T-helper 1 cell treated with Interleukin-12 subunit alpha and Interleukin-12 subunit beta and Interleukin-4 antibody, amounts not matched to agents 30 μg/mL and 1 μg/mL, for 36 hours (primary cell): ENCODE measurements around the gene CACNA1H.

Source experiments
- H3K27ac Mint-ChIP-seq: one replicate; pipeline ENCODE4 v1.8.0; 2021; ENCODE audit warnings: mild to moderate bottlenecking, mixed read lengths
- H3K27me3 Mint-ChIP-seq: one replicate; pipeline ENCODE4 v1.8.0; 2021; ENCODE audit warnings: low read depth, mixed read lengths
- H3K36me3 Mint-ChIP-seq: one replicate; pipeline ENCODE4 v1.8.0; 2021; ENCODE audit warnings: low read depth, mixed read lengths
- H3K4me1 Mint-ChIP-seq: one replicate; pipeline ENCODE4 v1.8.0; 2021; ENCODE audit warnings: low read depth, mixed read lengths
- H3K4me3 Mint-ChIP-seq: one replicate; pipeline ENCODE4 v1.8.0; 2021; ENCODE audit warnings: mild to moderate bottlenecking, moderate library complexity, mixed read lengths
- H3K9me3 Mint-ChIP-seq: one replicate; pipeline ENCODE4 v1.8.0; 2021; ENCODE audit warnings: mixed read lengths

CACNA1H gene

DNA sequence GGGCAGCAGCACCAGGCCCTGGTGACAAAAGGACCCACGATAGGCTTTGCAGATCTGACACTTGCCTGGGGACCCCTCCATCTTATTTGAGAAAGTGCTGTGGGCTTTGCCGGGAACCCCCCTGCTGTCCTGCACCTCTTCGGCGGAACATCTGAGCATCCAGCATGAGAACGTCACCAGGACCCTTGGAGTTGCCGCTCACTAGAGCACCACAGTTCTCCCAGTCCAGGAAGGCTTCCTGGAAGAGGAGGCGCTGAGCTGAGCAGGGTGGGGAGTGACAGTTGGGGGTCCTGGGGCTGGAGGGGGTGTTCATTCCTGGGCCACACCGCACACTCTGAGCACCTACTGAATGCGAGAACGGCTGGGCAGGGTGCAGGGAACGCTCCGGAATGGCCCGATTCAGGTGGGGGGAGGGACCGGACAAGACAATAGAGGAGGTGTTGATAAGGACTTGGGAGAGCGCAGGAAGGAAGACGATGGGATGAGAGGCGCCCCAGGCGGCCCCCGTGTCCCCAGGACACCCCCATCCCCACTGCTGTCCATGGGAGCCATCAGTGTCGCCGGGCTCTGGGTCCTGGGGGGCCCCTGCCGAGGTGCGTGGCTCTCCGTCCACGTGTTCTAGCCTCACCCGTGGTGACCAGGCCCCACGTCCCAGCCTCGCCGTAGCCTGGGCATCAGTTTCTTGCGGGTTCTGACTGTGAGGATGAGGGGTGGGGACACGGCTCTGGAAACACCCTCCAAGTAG lies 24.8 kb upstream of the CACNA1H start:
- Mint-ChIP-seq H3K4me1 (no peaks in the 10 kb centered on the region), H3K4me3 (no peak overlapping the region), H3K27ac (no peak overlapping the region), H3K9me3 (no peaks in the 10 kb centered on the region), H3K36me3 (no peaks in the 10 kb centered on the region), H3K27me3 (no peaks in the 10 kb centered on the region)

DNA sequence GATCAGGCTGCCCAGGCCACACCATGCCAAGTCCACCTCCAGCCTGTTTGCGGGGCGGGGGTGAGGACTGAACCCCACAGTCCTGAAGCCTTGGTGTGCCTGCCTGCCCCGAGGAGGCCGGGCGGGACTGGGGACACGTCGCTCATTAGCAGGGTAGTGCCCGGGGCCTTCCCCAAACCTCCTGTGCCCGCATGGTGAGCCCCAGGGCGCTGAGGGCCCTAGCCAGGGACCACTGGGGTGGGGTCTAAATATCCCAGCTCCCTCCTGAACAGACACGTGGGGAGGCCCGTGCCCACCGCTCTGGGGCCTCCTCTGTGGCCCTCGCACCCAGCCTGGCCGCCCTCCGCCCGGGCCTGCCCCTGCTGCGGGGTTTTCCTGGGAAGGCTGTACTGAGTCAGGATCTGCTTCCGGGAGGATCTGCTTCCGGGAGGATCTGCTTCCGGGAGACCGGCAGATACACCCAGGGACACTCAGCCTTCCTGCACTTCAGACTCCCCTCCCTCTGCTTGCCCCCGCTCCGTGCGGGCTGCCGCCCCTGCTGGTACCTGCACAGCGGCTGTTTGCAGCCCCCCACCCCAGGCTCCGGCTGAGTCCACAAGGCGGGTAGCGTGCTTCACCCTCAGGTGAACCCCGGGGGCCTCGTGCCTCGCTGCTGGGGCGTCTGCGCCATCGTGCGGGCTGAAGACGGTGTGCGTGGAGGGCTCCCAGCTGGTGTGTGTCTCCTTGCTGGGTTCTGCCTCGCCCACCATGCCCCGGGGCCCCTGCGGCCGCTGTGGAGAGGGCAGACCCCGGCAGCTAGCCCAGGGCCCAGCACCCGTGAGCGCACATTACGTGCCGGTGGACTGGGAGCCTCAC lies 23.6 kb upstream of the CACNA1H start:
- no peaks in the 10 kb centered on the region for H3K4me1 Mint-ChIP-seq
- no peaks in the 10 kb centered on the region for H3K27me3 Mint-ChIP-seq
- no peak overlapping the region for H3K4me3 Mint-ChIP-seq
- no peaks in the 10 kb centered on the region for H3K36me3 Mint-ChIP-seq
- no peak overlapping the region for H3K27ac Mint-ChIP-seq
- no peaks in the 10 kb centered on the region for H3K9me3 Mint-ChIP-seq

DNA sequence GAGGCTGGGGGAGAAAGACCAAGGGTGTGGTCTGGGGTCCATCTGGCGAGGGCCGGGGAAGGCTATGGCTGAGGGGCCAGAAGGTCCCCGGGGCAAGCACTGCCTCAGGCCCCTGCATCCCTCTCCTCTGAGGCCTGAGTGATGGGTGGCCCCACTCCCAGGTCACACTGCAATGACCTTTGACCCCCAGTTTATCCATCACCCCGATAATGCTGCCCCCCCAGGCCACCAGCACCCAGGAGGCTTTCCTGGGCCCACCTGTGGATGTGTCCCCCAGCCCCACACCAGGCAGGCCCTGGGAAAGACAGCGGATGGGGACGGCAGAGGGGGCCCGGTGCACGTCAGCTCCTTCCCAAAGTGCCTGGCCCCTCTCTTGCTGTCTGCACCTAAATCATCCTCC lies 22.5 kb upstream of the CACNA1H start:
- Mint-ChIP-seq H3K4me3 (no peak overlapping the region), H3K27ac (no peak overlapping the region), H3K9me3 (no peaks in the 10 kb centered on the region), H3K36me3 (no peaks in the 10 kb centered on the region), H3K27me3 (no peaks in the 10 kb centered on the region), H3K4me1 (no peaks in the 10 kb centered on the region)

DNA sequence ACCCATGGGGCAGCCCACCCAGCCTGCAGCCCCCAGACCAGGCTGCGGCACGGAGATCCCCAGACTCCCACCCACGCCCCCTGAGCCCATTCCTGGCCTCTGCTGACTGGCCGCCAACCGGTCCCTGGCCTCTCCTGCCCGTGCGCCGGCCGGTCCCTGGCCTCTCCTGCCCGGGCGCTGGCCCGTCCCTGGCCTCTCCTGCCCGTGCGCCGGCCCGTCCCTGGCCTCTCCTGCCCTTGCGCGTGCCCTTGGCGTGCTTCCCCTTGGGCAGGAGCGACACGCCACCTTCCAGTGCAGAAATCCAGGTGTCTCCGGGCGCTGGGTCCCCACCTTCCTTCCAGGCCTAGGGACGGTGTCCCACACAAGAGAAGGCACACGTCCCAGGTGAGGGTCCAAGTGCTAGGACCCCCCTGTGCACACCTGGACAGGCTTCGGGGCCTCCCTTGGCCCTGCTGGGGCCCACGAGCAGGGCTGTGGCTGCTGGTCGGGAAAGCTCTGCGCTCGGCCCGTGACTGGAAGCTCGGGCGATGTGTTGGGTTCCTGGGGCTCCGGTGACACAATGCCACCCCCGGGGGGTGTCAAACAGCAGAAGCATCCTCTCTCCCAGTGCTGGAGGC lies 21.4 kb upstream of the CACNA1H start:
- no peaks in the 10 kb centered on the region for H3K4me1 Mint-ChIP-seq
- H3K4me3 Mint-ChIP-seq, result no peak overlapping the region
- H3K9me3 Mint-ChIP-seq, result no peaks in the 10 kb centered on the region
- no peak overlapping the region for H3K27ac Mint-ChIP-seq
- H3K36me3 Mint-ChIP-seq, result no peaks in the 10 kb centered on the region
- no peaks in the 10 kb centered on the region for H3K27me3 Mint-ChIP-seq

DNA sequence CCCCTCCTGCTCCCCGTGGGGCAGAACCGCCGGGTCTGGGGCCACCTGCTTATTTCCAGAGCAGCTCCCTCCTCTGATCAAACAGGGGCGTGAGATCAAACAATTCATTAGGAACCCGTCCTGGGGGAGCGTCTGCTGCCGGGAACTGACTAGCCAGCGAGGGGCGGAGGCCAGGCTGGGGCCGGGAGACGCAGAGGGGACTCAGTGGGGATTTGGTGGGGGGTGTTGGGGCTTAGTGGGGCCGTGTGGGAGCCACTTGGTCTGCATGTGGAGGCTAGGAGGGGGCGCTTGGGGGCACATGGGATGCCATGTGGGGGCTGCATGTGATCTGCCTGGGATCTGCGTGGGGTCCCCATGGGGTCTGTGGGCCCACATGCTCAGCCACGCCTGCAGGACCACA lies 20.5 kb upstream of the CACNA1H start:
- H3K9me3 Mint-ChIP-seq, result no peaks in the 10 kb centered on the region
- no peak overlapping the region for H3K4me3 Mint-ChIP-seq
- H3K27ac Mint-ChIP-seq, result no peak overlapping the region
- no peaks in the 10 kb centered on the region for H3K36me3 Mint-ChIP-seq
- no peaks in the 10 kb centered on the region for H3K4me1 Mint-ChIP-seq
- H3K27me3 Mint-ChIP-seq, result no peaks in the 10 kb centered on the region

DNA sequence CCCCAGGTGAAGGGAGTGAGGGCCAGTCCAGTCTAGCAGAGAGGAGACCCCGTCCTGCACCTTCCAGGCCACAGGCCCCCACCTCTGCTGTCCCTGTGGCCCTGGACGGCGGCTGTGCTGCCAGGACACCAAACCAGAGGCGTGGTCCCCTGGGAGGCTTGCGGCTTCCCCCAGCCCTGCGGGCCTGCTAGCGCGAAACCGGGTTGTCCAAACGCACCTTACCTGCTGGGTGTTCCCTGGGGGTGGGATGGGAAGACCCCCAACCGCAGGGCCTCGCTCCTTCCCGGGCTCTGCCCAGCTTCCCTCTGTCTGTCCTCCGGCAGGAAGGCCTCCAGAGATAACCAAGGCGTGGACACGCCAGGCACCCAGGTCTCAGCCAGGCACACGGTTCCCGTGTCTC lies 19.6 kb upstream of the CACNA1H start:
- H3K4me1 Mint-ChIP-seq, result no peaks in the 10 kb centered on the region
- no peak overlapping the region for H3K4me3 Mint-ChIP-seq
- no peak overlapping the region for H3K27ac Mint-ChIP-seq
- no peaks in the 10 kb centered on the region for H3K36me3 Mint-ChIP-seq
- no peaks in the 10 kb centered on the region for H3K9me3 Mint-ChIP-seq
- H3K27me3 Mint-ChIP-seq, result no peaks in the 10 kb centered on the region

DNA sequence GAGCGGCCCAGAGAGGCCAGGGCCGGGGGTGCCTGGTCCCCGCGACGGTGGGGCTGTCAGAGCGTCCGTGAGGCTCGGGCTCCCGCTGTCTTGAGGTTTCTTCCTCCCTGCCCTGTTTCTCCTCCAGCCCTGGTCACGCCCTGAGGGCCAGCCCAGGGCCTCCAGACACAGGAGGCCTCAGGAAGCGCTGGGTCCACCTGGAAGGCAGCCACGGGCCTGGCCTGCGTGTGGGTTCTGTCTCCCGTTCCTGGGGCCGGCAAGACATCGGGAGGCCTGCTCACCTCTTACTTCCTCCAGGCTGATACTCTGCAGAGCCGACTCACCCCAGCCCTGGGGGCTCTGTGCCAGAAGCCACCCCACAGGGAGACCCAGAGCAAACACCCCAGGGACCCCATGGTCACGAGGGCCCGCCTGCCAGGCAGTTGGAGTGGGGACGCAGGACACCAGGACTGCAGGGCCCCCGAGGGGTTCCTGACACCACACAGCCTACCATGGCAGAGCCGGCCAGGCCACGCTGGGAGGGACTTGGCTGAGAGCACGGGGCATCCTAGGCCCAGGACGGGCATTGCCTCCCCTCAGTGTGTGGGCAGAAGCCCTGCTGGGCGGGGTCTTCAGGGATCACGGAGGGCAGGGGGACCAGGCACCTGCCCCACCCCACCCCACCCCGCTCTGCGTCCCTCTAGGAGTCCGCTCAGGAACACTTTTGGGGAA lies 18.9 kb upstream of the CACNA1H start:
- no peaks in the 10 kb centered on the region for H3K9me3 Mint-ChIP-seq
- no peaks in the 10 kb centered on the region for H3K36me3 Mint-ChIP-seq
- no peak overlapping the region for H3K27ac Mint-ChIP-seq
- no peaks in the 10 kb centered on the region for H3K4me1 Mint-ChIP-seq
- no peak overlapping the region for H3K4me3 Mint-ChIP-seq
- H3K27me3 Mint-ChIP-seq, result no peaks in the 10 kb centered on the region

DNA sequence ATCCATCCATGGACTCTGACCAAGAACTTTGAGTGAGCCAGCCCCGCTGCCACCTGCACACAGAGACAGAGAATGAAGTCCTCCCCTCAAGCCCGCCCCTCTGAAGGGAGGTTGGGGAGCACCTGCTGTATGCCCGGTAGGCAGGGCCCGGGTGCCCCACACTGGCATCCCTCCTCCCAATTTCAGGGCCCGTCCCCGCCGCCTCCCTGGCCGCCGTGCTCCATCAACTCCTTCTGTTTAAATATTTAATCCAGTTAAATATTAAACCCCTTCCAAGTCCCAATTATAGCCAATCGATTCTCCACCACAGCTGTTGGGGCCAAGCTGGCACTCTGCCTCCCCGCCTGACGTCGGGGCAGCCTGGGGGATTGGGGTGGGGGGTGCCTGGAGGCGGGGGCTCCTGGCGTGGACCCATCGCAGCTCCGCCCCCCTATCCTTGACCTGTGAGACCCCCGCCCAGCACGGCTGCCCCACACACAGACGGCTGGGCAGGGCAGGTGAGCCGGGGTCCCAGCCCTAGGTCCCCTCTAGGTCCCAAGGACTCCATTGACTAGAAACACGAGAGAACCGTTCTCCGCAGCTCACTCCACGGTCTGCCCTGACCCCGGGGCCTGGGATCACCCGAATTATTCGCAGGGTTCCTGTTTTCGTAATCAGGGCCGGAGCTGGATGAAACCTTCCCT lies 18.0 kb upstream of the CACNA1H start:
- H3K27ac Mint-ChIP-seq, result no peak overlapping the region
- no peaks in the 10 kb centered on the region for H3K9me3 Mint-ChIP-seq
- H3K4me1 Mint-ChIP-seq, result no peaks in the 10 kb centered on the region
- H3K4me3 Mint-ChIP-seq, result no peak overlapping the region
- no peaks in the 10 kb centered on the region for H3K27me3 Mint-ChIP-seq
- H3K36me3 Mint-ChIP-seq, result no peaks in the 10 kb centered on the region

DNA sequence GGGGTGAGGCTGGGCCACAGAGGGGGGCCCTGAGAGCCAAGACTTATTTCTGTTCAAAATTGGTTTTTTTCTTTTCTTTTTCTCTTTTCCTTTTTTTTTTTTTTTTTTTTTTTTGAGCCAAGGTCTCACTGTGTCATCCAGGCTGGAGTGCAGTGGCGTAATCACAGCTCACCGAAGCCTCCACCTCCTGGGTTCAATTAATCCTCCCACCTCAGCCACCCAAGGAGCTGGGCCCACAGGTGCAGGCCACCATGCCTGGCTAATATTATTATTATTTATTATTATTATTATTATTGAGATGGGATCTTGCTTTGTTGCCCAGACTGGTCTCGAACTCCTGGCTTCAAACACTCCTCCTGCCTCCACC lies 17.5 kb upstream of the CACNA1H start:
- H3K9me3 Mint-ChIP-seq, result no peaks in the 10 kb centered on the region
- H3K36me3 Mint-ChIP-seq, result no peaks in the 10 kb centered on the region
- H3K4me1 Mint-ChIP-seq, result no peaks in the 10 kb centered on the region
- no peaks in the 10 kb centered on the region for H3K27me3 Mint-ChIP-seq
- no peak overlapping the region for H3K4me3 Mint-ChIP-seq
- no peak overlapping the region for H3K27ac Mint-ChIP-seq

DNA sequence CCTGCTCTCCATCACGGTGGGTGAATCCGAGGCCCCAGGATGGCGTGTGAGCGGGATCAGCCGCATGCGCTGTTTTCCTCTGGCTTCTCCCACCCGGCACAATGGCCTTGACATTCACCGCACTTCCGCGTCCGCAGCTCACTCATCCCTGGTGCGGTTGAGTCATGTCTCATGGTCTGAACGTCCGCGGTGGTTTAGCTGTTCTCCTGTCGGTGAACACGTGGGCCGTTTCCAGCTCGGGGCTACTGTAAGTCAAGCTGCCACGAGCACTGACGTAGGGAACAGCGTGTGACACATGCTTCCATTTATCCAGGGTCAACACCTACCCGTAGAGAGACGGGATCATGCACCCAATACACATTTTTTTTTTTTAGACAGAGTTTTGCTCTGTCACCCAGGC lies 15.3 kb upstream of the CACNA1H start:
- no peaks in the 10 kb centered on the region for H3K9me3 Mint-ChIP-seq
- no peak overlapping the region for H3K27ac Mint-ChIP-seq
- H3K36me3 Mint-ChIP-seq, result no peaks in the 10 kb centered on the region
- no peaks in the 10 kb centered on the region for H3K4me1 Mint-ChIP-seq
- H3K27me3 Mint-ChIP-seq, result no peaks in the 10 kb centered on the region
- H3K4me3 Mint-ChIP-seq, result no peak overlapping the region

DNA sequence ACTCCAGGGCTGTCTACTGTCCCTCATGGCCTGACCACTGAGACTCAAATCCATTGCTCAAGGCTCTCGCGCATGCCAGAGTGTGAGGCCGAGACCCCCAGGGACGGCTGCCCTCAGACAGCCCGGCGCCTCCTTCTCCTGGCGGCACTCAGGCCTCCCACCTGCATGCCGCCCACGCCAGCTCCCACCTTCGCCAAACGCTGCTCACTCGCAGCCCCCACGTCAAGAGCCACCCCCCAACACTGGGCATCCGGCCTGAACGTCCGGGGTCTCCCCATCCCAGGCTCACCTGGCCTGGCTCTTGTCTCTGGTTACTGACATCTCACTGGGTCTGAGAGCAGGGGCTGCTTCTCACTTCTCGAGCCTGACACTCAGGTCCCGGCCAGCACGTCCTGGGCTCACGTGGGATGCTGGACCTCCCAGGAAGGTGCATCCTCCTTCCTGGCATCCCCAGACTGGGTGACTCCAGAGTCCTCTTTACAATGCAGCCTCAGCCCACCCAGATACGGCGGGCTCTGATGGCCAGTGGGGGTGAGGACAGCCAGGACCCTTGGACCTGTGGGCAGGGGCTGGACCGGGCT lies 12.2 kb upstream of the CACNA1H start:
- H3K4me1 Mint-ChIP-seq, result no peaks in the 10 kb centered on the region
- H3K27ac Mint-ChIP-seq, result no peak overlapping the region
- H3K4me3 Mint-ChIP-seq, result no peak overlapping the region
- no peaks in the 10 kb centered on the region for H3K36me3 Mint-ChIP-seq
- H3K27me3 Mint-ChIP-seq, result no peaks in the 10 kb centered on the region
- no peaks in the 10 kb centered on the region for H3K9me3 Mint-ChIP-seq

DNA sequence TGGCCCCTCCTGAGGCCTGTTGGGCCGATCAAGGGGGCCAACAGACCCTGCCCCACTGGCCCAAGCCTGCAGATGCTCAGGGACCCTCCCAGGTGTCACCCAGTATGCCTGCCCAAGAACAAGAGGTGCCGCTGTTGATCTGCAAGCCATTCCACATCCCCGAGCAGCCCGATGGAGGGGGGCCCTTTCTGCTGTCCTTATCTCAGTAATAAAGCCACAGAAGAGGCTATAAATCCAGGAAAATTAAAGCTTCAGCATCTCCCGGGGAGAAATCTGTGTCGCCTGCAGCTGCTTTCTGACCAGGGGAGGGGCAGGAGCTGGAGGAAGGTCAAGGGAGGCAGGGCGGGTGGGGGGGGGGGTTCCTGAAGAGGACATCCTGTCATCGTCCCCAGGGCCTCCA lies 11.7 kb upstream of the CACNA1H start:
- H3K36me3 Mint-ChIP-seq, result no peaks in the 10 kb centered on the region

DNA sequence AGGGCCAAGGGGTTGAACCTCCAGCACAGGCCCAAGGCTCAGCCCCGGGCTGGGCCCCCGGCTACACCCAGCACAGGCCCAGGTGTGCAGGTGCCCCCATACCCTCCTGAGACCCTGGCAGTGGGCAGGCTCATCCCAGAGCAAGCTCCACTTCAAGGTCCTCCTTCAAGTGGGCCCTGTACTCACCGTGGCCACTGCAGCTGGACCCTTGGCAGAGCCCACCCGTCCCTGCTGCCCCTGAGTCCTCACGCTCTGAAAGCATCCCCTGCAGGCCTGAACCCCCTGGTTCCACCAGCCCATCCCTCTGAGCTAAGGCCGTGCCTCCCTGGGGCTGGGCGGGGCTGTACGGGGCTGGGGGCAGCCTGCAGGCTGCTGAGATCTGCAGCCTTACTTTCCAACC lies 11.2 kb upstream of the CACNA1H start:
- Mint-ChIP-seq H3K4me1 (no peaks in the 10 kb centered on the region), H3K27me3 (no peaks in the 10 kb centered on the region), H3K4me3 (no peak overlapping the region), H3K36me3 (no peaks in the 10 kb centered on the region), H3K27ac (no peak overlapping the region), H3K9me3 (no peaks in the 10 kb centered on the region)

More for the DNA sequence above, 11.7 kb upstream of the CACNA1H start:
- H3K9me3 Mint-ChIP-seq, result no peaks in the 10 kb centered on the region
- H3K4me1 Mint-ChIP-seq, result no peaks in the 10 kb centered on the region
- H3K27ac Mint-ChIP-seq, result no peak overlapping the region
- no peak overlapping the region for H3K4me3 Mint-ChIP-seq
- no peaks in the 10 kb centered on the region for H3K27me3 Mint-ChIP-seq

DNA sequence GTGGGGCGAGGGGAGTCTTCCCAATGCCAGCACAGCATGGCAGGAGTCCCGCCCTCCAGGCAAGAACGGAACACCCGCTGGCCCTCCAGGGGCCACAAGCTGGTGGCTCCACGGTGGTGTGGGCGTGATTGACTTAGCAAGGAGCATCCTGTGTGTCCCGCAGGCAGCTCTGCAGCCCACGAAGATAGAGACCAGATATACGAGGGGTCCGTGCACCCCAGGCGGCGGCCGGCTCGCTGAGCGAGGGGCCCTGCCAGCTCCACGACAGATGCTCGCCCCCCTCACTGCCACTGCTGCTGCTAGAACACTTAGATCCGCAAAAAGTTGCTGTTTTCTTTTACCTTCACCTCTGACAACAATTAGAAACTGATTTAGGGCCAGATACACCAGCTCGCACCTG lies 10.0 kb upstream of the CACNA1H start:
- H3K27me3 Mint-ChIP-seq, result no peaks in the 10 kb centered on the region
- H3K4me1 Mint-ChIP-seq, result no peaks in the 10 kb centered on the region
- no peak overlapping the region for H3K27ac Mint-ChIP-seq
- no peaks in the 10 kb centered on the region for H3K9me3 Mint-ChIP-seq
- no peak overlapping the region for H3K4me3 Mint-ChIP-seq
- no peaks in the 10 kb centered on the region for H3K36me3 Mint-ChIP-seq
